Measurements from ENCODE around the gene TNP2.
"Not testable (repeated sequence)": the region's sequence is repeated elsewhere in the genome, so short reads cannot be mapped to it uniquely, and the experiment has no call there.

The TNP2 gene

DNA sequence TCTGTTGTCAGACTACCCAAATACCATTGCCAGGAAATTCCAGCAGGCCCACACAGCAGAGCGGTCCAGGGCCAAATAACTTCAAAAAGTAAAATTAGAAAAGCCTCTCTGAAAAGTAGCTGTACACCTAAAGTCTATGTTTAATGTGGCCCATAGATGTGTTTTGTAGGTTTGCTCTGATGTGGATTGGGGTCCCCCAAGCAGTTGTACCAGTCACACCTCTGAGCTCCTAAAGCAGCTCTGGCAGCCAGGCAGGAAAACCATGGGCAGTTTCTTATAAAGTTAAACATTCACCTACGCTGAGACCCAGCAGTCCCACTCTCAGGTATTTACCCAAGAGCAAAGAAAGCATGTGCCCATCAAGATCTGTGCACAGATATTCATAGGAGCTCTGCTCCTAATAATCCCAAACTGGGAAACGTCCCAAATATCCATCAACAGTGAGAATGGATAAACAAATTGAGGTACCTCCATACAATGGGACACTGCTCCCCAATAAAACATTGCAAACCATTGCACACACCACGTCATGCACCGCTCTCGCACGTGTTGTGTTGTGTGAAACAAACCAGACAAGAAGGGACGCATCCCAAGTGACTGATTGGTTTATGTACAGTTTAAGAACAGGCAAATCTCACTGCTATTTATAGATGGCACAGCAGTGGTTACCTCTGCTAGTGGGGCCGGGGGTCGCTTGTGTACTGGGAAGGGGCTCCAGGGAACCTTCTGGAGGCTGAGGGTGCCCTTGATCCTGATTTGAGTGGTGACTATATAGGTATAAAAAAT lies 27.8 kb upstream of the TNP2 start:
- Mint-ChIP-seq H3K27ac (peak overlapping the region; percentile 69), H3K27me3 (ENCODE audit: low read depth) (peaks cover 3% of the 10 kb centered on the region), H3K36me3 (ENCODE audit: low read depth) (no peaks in the 10 kb centered on the region), H3K9me3 (no peaks in the 10 kb centered on the region), H3K4me1 (ENCODE audit: low read depth) (peaks cover 35% of the 10 kb centered on the region), H3K4me3 (peak overlapping the region; percentile 71)
- DNase-seq (ENCODE audit: low spot score) = no peak

- Mint-ChIP-seq H3K27ac (no peak overlapping the region), H3K9me3 (no peaks in the 10 kb centered on the region), H3K4me1 (ENCODE audit: low read depth) (peaks cover 35% of the 10 kb centered on the region), H3K4me3 (no peak overlapping the region), H3K36me3 (ENCODE audit: low read depth) (no peaks in the 10 kb centered on the region), H3K27me3 (ENCODE audit: low read depth) (peaks cover 3% of the 10 kb centered on the region)
- no peak for DNase-seq (ENCODE audit: low spot score)
Observed at GRCh38 chr16:11296351-11296705, 27.2 kb upstream of the TNP2 start.

DNA sequence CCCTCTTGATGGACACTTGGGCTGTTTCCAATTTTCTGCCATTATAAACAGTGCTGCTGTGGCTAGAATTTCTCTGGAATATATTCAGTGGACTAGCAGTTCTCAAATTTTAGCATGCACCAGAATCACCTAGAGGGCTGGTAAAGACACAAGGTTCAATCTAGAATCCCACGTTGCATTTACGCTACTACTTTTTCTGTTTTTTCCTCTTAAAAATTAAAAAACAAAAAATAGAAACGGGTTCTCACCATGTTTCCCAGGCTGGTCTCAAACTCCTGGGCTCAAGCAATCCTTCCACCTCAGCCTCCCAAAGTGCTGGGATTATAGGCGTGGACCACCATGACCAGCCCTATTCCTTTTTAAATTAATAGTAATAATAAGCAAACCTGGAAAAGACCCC lies 26.5 kb upstream of the TNP2 start:
- H3K27ac Mint-ChIP-seq = no peak overlapping the region
- peaks cover 35% of the 10 kb centered on the region for H3K4me1 Mint-ChIP-seq (ENCODE audit: low read depth)
- H3K4me3 Mint-ChIP-seq = no peak overlapping the region
- no peaks in the 10 kb centered on the region for H3K9me3 Mint-ChIP-seq
- no peaks in the 10 kb centered on the region for H3K36me3 Mint-ChIP-seq (ENCODE audit: low read depth)
- H3K27me3 Mint-ChIP-seq (ENCODE audit: low read depth) = peaks cover 3% of the 10 kb centered on the region
- no peak for DNase-seq (ENCODE audit: low spot score)

DNA sequence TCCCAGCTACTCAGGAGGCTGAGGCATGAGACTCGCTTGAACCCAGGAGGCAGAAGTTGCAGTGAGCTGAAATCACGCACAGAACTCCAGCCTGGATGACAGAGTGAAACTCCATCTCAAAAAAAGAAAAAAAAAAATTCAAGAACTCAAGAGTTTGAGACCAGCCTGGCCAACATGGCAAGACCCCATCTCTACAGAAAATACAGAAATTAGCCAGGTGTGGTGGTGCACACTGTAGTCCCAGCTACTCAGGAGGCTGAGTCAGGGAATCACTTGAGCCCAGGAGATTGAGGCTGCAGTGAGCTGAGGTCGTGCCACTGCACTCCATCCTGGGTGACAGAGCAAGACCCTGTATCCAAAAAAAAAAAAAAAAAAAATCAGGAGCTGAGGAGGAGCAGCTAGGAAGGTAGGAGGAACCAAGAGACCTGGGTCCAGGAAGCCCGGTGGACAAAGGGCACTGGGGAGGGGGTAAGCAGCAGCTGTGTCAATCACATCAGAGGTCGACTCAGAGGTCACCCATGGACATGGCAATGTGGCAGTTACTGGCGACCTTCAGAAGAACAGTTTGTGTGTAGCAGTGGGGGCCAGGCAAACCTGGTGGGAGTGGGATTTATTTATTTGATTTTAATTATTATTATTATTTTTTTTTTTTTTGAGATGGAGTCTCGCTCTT lies 23.1 kb upstream of the TNP2 start:
- DNase-seq (ENCODE audit: low spot score) = no peak
- Mint-ChIP-seq H3K4me1 (ENCODE audit: low read depth) (peaks cover 20% of the 10 kb centered on the region), H3K9me3 (no peaks in the 10 kb centered on the region), H3K27ac (no peak overlapping the region), H3K4me3 (no peak overlapping the region), H3K27me3 (ENCODE audit: low read depth) (peaks cover 19% of the 10 kb centered on the region), H3K36me3 (ENCODE audit: low read depth) (no peaks in the 10 kb centered on the region)

DNA sequence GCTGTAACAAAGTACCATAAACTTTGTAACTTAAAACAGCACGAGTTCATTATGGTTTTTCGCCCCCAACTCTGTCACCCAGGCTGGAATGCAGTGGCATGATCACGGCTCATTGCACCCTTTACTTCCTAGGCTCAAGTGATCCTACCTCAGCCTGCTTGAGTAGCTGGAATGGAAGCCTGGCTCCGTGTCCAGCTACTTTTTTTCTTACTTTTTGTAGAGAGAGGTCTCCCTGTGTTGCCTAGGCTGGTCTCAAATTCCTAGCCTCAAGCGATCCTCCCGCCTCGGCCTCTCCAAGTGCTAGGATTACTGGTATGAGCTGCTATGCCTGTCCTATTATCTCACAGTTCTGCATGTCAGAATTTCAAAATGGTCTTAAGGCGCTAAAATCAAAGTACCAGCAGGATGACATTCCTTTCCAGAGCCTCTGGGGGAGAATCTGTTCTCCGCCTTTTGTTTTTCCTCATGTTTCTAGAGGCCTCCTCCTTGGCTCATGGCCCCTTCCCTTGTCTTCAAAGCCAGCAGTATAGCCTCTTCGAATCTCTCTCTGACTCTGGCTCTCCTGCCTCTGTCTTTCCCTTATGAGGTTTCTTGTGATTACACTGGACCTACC lies 22.1 kb upstream of the TNP2 start:
- Mint-ChIP-seq H3K4me1 (ENCODE audit: low read depth) (peaks cover 14% of the 10 kb centered on the region), H3K27ac (no peak overlapping the region), H3K4me3 (no peak overlapping the region), H3K27me3 (ENCODE audit: low read depth) (peaks cover 19% of the 10 kb centered on the region), H3K36me3 (ENCODE audit: low read depth) (no peaks in the 10 kb centered on the region), H3K9me3 (no peaks in the 10 kb centered on the region)
- no peak for DNase-seq (ENCODE audit: low spot score)

DNA sequence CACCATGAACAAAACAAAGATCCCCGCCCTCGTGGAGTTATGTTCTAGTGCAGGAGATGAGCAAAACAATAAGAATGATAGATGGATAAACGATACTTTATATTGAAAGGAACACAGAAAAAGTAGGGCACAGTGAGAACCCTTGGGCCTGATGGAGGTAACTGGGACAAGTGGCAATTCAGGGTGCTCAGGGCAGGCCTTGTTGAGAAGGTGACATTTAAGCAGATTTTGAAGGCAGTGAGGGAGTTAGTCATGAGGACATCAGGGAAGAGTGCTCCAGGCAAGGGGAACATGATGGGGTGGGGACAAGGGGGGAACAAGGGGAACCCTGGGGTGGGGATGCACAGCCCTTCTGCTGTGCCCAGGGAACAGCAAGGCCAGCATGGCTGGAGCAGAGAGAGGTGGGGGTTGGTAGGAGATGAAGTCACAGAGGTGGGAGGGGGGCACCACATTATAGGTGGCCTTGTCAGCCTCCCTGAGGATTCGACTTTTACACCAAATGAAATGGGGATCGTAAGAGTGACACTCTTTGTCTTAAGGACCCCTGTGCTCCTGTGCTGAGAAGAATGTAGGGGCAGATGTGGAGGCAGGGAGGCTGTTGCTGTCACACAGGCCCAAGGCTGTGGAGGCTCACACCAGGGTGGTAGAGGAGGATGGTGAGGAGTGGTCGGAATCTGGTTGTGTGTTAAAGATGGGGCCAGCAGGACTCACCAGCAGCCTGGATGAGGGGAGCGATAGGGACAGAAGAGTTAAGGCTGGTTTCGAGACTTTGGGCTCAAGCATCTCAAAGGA lies 21.2 kb upstream of the TNP2 start:
- no peak for DNase-seq (ENCODE audit: low spot score)
- no peak overlapping the region for H3K4me3 Mint-ChIP-seq
- no peaks in the 10 kb centered on the region for H3K36me3 Mint-ChIP-seq (ENCODE audit: low read depth)
- H3K27me3 Mint-ChIP-seq (ENCODE audit: low read depth) = peaks cover 23% of the 10 kb centered on the region
- H3K27ac Mint-ChIP-seq = no peak overlapping the region
- no peaks in the 10 kb centered on the region for H3K9me3 Mint-ChIP-seq
- H3K4me1 Mint-ChIP-seq (ENCODE audit: low read depth) = peaks cover 14% of the 10 kb centered on the region

GRCh38 chr16:11289696-11290095 lies 20.6 kb upstream of the TNP2 start:
- H3K4me3 Mint-ChIP-seq; DNase-seq (ENCODE audit: low spot score); H3K9me3 Mint-ChIP-seq; H3K36me3 Mint-ChIP-seq (ENCODE audit: low read depth); H3K27ac Mint-ChIP-seq: not testable (repeated sequence)
- Mint-ChIP-seq H3K27me3 (ENCODE audit: low read depth) (peaks cover 20% of the 10 kb centered on the region), H3K4me1 (ENCODE audit: low read depth) (peaks cover 11% of the 10 kb centered on the region)

- no peak for DNase-seq (ENCODE audit: low spot score)
- peaks cover 20% of the 10 kb centered on the region for H3K27me3 Mint-ChIP-seq (ENCODE audit: low read depth)
- no peak overlapping the region for H3K27ac Mint-ChIP-seq
- H3K4me3 Mint-ChIP-seq = no peak overlapping the region
- H3K4me1 Mint-ChIP-seq (ENCODE audit: low read depth) = peaks cover 11% of the 10 kb centered on the region
- no peaks in the 10 kb centered on the region for H3K36me3 Mint-ChIP-seq (ENCODE audit: low read depth)
- no peaks in the 10 kb centered on the region for H3K9me3 Mint-ChIP-seq
Observed at GRCh38 chr16:11289202-11289601, 20.1 kb upstream of the TNP2 start.

DNA sequence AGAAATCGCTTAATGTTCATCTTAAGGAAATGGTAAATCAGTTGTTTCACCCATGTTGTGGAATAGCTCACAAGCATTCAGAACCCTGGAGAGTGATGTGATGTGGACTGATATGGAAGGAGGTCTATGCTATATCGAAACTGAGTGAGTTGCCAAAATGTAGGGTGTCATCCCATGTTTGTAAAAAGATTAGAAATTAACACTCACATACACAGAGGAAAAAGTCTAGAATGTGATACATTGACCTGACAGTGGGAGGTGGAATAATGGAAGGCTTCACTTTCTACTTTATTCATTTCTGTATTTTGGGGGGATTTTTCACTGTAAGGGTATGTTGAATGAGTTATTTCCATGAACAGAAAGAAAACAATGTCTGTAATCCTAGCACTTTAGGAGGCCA lies 16.7 kb upstream of the TNP2 start:
- no peaks in the 10 kb centered on the region for H3K4me1 Mint-ChIP-seq (ENCODE audit: low read depth)
- no peak for DNase-seq (ENCODE audit: low spot score)
- H3K4me3 Mint-ChIP-seq = no peak overlapping the region
- H3K27me3 Mint-ChIP-seq (ENCODE audit: low read depth) = peaks cover 31% of the 10 kb centered on the region
- H3K9me3 Mint-ChIP-seq = no peaks in the 10 kb centered on the region
- no peak overlapping the region for H3K27ac Mint-ChIP-seq
- no peaks in the 10 kb centered on the region for H3K36me3 Mint-ChIP-seq (ENCODE audit: low read depth)

DNA sequence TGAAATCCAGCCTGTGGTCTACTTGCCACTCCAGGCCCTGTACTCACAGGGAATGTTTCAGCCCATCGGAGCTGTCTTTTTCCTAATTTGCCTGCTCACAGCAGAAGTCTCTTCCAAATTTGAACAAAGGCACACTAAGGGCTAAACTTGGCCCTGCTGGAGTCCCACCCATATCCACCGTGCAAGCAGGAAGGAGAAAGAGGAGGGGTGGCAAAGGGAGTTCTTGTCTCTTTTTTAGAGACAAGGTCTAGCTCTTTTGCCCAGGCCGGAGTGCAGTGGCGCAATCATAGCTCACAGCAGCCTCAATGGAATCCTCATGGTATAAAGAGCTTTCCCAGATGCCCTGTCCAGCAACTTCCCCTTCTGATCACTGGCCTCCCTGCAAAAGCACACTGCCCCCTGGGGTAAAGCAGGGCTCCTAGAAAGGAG lies 14.7 kb upstream of the TNP2 start:
- no peaks in the 10 kb centered on the region for H3K9me3 Mint-ChIP-seq

DNA sequence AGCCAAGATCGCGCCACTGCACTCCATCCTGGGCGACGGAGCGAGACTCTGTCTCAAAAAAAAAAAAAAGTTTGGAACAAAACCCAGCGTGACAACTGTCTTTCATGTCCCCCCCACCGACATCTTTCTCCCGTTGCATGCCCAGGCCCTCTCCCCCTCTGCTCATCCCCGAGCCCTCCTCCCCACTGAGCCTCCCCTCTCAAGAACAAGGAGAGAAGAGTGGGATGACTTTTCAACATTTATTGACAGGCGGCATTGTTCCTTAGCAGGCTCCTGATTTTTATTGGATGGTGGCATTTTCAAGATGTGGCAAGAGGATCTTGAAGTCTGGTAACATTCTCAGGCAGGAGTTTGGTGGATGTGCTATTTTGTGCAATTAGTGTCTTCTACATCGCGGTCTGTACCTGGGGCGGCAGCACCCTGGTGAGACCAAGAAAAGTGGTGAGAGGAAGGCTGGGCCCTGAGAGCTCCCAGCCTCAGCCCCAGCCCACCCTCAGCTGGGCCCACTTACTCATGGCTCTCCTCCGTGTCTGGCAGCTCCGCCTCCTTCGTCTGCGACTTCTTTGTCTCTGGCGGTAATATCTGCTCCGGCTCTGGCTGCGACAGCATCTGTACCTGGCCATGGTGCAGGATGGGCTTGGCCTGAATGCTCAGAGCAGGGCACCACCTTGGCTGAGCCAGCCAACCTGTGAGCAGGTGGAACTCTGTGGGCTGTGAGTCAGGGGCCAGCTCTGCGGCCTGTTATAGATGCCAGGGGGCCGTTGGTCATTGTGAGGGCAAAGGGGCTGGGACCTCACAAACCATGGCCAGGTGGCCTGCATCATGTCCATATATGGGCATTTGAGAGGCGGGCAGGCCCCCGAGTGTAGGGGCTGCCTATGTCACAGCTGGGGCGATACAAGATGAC lies 11.7 kb upstream of the TNP2 start, which contains the start of gene PRM1:
PRM1 (minus strand) TSS at position 715 of the 907 bp plus-strand sequence; CDS start at position 623, 92 bp downstream.
- Mint-ChIP-seq H3K36me3 (ENCODE audit: low read depth) (no peaks in the 10 kb centered on the region), H3K4me3 (no peak within 1 kb of the TSS), H3K27ac (peak within 1 kb of the TSS; percentile 14), H3K27me3 (ENCODE audit: low read depth) (peaks cover 18% of the 10 kb centered on the region), H3K9me3 (no peaks in the 10 kb centered on the region), H3K4me1 (ENCODE audit: low read depth) (peaks cover 7% of the 10 kb centered on the region)
- DNase-seq (ENCODE audit: low spot score) = no peak

More for the DNA sequence above, 14.7 kb upstream of the TNP2 start:
- H3K36me3 Mint-ChIP-seq (ENCODE audit: low read depth) = no peaks in the 10 kb centered on the region
- H3K27me3 Mint-ChIP-seq (ENCODE audit: low read depth) = peaks cover 30% of the 10 kb centered on the region
- DNase-seq (ENCODE audit: low spot score) = no peak
- H3K27ac Mint-ChIP-seq = no peak overlapping the region
- H3K4me1 Mint-ChIP-seq (ENCODE audit: low read depth) = peaks cover 7% of the 10 kb centered on the region
- no peak overlapping the region for H3K4me3 Mint-ChIP-seq

DNA sequence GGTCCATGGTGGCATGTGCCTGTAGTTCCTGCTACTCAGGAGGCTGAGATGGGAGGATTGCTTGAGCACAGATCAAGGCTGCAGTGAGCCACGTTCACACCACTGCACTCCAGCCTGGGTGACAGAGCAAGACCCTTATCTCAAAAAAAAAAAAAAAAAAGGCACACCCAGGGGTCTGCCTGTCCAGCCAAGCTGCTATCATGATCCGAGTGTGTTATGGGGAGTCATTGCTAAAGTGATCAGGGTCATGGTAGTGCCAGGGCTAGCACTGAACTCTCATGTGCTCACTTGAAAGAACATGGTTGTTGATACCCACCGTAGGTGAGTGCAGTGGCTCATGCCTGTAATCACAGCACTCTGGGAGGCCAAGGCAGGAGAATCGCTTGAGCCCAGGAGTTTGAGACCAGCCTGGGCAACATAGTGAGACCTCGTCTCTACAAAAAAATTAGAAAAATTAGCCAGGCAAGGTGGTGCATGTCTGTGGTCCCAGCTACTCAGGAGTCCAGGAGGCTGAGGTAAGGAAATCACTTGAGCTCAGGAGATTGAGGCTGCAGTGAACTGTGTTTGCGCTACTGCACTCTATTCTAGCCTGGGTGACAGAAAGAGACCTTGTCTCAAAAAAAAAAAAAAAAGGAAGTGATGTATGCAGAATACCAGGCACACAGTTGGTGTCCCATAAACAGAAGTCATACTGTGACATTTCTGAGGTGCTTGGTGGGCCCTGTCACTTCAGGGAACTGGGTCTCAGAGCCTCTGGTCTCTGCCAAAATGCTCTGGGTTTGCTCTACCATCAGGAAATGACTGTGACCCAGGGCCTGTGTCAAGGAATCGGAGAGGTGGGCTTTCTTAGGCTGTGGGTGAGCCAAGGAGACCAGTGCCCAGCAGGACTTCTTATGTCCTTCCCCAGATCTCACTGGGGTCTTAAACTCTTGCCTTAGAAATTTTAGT lies 9.8 kb upstream of the TNP2 start:
- Mint-ChIP-seq H3K4me3 (no peak overlapping the region), H3K27ac (no peak overlapping the region)

More for the DNA sequence above, 9.8 kb upstream of the TNP2 start:
- peaks cover 7% of the 10 kb centered on the region for H3K4me1 Mint-ChIP-seq (ENCODE audit: low read depth)
- no peaks in the 10 kb centered on the region for H3K9me3 Mint-ChIP-seq
- H3K36me3 Mint-ChIP-seq (ENCODE audit: low read depth) = no peaks in the 10 kb centered on the region
- H3K27me3 Mint-ChIP-seq (ENCODE audit: low read depth) = peaks cover 15% of the 10 kb centered on the region
- no peak for DNase-seq (ENCODE audit: low spot score)

Measured in T-helper 2 cell treated with Interferon-gamma antibody and Interleukin-4, amounts not matched to agents 5 μg/mL and 100 μg/mL, for 36 hours (primary cell).